GM21619 (cell line): ENCODE data around the gene RNFT2.

Experiments
- ATAC-seq: cut with Tn5 transposase; IDR thresholded peaks from one replicate; pipeline ENCODE4 v1.9.1; 2021; ENCODE audit not compliant: unreplicated experiment

RNFT2 gene

GRCh38 chr12:116737774-116738657, at the start of gene RNFT2, which contains the start of gene SPRING1:
RNFT2 (plus strand) TSS chr12:116738315; CDS start chr12:116740498, 2,183 bp downstream.
SPRING1 (minus strand) TSS chr12:116738069; CDS start chr12:116737900, 169 bp downstream.
- peak; percentile 97 for ATAC-seq

GRCh38 chr12:116689521-116689920, 48.6 kb upstream of the RNFT2 start:
- ATAC-seq, result no peak

- no peak for ATAC-seq
Observed at GRCh38 chr12:116689979-116690744, 48.0 kb upstream of the RNFT2 start.

DNA sequence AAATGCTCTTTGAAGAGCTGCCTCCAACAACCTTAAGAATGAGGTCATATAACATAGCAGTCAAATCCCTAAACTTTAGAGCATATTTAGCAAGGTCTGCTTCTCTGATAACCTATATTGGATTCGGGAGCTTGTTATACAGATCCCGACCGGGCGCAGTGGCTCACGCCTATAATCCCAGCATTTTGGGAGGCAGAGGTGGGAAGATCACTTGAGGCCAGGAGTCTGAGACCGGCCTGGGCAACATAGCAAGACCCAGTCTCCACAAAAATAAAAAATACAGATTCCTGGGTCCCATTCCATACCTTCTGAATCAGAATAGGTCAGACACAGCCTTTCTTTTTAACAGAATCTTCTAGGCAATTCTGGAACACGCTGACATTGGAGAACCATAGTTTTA, 46.9 kb upstream of the RNFT2 start:
- no peak for ATAC-seq

- no peak for ATAC-seq
Observed at GRCh38 chr12:116691636-116692035, 46.5 kb upstream of the RNFT2 start.

- no peak for ATAC-seq
Observed at GRCh38 chr12:116692605-116693004, 45.5 kb upstream of the RNFT2 start.

DNA sequence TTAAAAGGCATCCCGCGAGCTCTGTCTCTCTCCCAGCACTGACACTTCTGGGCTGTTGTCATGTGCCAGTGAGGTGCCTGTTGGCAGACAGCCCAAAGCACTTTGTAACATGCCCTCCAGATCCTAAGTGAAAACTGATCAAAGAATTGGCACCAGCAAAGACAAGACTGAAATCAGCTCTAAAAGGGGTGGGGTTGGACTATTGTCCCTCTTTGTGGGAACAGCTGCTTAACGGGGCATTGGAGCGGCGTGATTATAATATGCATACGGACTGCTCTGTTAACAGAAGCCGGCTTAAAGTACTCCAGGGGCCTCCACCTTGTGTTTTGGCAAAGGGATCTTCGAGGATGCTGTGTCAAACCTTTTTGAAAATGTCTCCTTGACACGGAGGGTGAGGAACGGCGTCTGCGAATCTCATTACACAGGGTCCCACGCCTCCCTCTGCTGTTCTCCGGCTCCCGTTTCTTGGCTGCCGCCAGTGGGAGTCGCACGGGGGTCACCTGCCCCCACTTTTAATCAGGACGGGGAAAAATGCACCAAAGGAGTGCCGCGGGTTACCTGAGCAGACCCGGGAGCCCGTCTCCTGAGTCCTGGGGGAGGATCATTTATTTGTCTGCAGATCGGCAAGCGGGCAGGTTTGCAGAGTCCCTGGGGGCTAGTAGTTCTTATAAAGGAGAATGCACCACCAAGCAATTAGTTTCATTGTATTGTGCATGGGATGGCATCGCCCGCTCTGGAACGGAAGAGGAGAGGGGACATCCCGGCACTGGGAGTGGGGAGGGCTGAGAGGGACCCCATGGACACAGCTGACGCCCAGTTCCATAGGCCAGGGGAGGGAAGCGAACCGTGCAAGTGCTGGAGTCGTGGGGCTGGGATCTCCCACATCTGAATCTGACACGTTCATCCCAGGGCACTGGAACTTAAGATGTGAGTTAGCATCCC, 44.6 kb upstream of the RNFT2 start:
- ATAC-seq, result no peak

DNA sequence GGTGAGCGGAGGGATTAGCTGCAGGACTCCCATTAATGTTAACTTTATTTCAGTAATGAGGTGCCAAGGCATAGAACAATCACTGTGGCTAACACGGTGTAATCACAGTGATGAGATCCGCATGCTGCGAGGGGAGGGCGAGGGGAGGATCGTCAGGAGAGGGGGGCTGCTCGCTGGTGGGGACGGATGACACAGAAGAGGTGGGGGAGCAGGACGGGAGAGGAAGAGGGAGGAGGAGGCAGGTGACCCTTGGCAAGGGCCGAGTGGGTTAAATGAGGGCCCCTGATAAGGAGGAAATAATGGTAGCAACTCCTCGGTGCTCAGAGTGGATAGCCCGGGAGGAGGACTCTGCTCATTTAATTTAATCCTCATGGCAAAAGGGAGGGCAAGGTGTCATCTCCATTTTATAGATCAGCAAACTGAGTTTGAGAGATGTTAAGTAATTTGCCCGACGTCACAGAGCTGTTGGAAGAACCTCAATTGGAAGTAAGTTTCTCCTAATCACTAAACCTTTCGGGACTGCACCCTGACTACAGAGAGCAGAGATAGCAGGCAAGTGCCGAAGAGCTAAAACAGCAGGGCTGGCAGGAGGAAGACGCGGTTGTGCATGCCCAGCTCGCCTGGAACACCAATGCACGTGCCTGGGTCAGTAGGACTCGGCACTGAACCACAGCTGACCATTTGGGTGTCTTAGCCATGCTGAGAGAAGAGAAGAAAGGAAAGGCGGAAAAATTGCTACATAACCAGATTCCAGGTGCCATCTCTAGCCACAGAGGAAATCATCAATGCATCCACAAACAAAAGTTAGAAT, 43.3 kb upstream of the RNFT2 start:
- no peak for ATAC-seq

DNA sequence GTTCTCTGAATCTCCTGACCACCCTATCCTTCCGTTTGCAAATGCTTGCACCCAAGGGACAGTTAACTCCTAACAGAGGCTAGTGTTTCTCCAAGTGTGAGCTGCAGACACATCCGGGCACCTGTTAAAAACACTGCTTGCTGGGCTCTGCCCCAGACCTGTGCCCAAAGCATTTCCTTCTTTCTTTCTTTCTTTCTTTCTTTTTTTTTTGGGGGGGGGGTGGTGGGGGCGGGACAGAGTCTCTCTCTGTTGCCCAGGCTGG, 42.7 kb upstream of the RNFT2 start:
- no peak for ATAC-seq

DNA sequence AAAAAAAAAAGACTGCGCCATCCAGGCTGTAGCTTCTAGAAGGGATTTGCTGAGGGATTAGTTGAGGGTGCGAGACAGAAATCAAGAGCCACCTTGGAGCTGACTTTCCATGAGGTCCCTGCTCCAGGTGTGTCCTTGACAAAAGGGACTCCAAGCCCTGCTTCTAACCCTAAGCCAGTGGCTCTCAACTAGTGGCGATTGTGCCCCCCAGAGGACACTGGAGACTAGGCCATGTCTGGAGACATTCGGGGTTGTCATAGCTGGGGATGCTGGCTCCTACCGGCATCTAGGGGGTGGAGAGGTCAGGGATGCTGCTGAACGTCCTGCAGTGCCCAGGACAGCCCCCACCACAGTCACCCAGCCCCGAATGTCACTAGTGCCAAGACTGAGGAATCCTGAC, 40.8 kb upstream of the RNFT2 start:
- no peak for ATAC-seq

- ATAC-seq, result no peak
Observed at GRCh38 chr12:116697716-116698115, 40.4 kb upstream of the RNFT2 start.

DNA sequence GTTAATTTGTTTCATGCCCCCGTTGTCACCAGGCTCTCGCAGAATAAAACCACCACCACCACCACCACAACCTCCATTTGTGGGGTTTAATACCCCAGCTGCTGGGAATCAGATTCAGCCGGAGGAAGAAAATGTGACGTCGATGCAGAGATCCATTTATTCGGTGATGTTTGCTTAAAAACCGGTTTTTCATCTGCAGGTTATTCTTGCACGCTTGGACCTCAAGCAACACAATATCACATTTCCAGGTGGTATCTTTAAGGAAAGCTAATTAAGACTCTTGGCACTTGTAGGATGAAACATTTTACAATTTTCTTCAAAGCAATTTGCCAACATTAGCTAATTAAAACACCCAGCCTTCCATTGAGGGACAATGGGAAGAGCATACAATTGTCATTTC, 40.0 kb upstream of the RNFT2 start:
- no peak for ATAC-seq

DNA sequence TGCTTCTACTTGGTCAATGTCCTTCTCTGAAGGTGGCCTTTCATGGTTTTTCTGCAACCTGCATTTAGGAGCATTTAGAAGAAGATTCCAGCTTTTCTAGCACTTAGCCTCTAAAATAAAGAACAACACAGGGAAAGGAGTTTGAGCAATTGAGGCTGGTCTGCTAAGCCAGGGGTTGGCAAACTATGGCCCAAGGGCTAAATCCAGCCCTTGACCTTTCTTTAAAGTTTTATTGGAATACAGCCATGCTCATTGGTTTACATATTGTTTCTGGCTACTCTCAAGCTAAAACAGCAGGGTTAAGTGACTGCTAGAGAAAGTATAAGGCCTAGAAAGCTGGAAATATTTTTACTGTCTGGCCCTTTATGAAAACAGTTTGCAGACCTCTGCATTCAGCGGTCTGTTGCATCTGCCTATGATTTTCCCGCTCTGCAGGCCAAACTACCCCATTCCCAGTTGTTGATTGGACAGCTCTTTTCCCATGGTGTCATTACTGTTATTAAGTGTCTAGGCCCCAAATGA, 39.5 kb upstream of the RNFT2 start:
- no peak for ATAC-seq

- no peak for ATAC-seq
Observed at GRCh38 chr12:116700066-116700465, 38.0 kb upstream of the RNFT2 start.

GRCh38 chr12:116701432-116701831, 36.7 kb upstream of the RNFT2 start:
- ATAC-seq, result no peak

GRCh38 chr12:116703214-116703795, 34.8 kb upstream of the RNFT2 start:
- ATAC-seq, result peak; percentile 89

DNA sequence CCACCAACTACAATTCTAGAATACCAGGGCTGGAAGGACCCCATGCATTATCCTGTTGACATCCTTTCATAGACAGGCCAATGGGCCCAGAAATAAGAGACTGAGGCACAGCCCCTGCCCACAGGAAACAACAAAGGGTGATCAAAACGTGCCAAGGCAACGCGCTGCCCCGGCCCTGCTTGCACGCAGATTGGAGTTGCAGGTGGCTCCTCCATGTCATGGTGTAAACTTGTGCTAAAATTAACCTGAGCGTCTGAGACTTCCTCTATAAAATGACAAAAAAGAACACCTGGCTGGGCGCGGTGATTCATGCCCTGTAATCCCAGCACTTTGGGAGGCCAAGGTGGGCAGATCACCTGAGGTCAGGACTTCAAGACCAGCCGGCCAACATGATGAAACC, 30.4 kb upstream of the RNFT2 start:
- ATAC-seq, result no peak

DNA sequence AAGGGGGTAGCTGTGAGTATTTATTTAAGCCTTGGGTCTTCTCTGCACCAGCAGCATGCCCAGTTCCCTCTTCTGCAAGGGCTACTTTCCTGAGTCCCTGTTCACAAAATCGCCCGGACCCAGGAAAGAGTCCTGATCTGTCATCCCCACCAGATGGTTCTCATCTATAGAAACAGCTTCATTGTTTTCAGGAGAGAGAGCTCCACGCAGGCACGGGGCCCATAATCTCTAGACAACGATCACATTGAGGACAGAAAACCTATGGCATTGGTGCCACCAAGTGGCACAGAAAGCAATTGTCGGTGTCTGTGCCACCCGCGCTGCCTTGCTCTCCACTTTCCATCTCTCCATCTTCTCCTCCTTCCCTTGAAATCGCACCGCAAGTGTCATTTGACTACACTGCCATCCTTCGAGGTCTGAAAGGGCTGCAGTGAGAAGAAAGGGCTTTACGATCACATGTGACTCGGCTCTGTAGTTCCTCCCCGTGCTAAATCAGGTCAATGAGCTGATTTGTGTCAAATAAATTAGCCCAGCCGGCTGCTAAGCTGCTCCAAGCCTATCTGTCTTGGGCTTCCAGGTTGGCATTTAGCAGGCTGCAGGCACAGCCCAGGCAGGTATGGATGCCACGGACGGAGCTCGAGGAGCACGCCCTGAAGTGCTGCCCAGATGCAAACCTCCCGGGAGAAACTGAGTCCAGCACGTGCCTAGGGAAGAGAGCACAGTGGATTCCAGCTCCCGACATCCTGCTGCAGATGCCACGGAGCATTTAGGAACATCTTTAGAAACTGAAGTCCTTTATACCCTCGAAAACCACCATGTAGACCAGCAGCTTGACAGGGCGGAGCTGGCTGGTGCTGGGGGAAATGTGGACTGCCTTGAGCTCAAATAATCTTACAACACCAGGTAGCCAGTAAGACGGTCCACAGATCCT, 29.0 kb upstream of the RNFT2 start:
- ATAC-seq, result peak; percentile 83

DNA sequence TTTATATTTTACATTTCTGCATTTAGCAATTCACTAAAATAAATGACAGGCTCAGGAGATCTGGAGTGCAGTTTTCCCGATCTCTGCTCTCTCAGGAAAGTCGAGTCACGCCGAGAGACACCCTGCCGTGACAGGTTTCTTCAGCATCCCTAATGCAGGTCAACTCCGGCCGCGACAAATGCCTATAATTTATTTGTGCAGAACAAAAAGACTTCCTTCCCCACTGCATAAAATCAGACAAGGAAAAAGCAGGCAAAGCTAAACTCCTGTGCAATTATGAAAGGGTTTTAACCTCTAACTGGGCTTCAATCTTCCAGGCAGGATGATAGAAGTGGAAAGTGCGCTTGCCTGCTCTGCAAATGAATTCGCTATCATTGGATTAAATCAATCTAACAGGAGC, 28.3 kb upstream of the RNFT2 start:
- no peak for ATAC-seq
